ENCODE measurements around the gene STX7.

DNA sequence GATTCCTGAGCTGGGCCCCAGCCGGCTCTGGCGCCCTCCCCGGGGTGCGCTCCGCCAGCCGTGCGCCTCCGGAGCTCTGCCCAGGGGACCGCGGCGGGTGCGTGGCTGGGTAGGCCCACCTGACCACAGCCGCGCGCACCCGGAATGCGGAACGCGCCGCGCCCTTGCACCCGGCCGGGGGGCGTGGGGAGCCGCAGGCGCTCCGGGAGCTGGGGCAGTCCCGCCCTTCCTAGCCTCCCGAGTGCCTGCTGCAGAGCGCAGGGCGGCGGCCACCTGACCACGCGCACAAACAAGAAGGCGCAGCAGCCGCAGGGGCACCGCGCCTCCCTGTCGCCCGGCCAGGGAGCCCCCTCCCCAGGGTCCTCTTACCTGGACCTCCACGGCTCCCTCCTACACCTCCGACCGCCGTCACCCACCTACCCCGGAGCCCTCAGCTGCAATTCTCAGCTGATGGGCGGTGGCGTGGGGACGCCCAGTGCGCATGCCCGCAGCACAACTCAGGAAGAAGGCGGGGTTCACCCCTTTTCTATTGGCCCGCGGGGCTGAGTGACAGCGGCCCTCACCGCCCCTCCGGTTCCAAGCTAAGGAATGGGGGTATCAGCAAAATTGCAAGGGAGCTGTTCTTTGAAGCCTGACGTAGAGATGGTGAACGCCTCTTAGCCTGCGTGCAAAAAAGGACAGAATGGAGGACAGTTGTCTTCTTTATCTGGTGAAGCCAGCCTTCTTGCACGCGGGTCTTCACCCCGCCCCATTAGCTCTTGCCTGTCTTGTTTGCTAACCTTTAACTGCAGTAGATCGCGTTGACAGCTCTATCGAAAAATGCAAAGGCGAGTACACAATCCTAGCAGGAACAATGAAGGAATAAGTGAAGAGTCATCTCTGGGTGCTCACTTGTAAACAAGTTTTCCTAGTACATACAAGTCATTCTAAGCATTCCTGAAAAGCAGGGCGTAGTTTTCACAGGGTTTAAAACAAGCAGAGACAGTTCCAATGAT lies at the start of gene STX7:
- TF ChIP-seq, protein P1, sequence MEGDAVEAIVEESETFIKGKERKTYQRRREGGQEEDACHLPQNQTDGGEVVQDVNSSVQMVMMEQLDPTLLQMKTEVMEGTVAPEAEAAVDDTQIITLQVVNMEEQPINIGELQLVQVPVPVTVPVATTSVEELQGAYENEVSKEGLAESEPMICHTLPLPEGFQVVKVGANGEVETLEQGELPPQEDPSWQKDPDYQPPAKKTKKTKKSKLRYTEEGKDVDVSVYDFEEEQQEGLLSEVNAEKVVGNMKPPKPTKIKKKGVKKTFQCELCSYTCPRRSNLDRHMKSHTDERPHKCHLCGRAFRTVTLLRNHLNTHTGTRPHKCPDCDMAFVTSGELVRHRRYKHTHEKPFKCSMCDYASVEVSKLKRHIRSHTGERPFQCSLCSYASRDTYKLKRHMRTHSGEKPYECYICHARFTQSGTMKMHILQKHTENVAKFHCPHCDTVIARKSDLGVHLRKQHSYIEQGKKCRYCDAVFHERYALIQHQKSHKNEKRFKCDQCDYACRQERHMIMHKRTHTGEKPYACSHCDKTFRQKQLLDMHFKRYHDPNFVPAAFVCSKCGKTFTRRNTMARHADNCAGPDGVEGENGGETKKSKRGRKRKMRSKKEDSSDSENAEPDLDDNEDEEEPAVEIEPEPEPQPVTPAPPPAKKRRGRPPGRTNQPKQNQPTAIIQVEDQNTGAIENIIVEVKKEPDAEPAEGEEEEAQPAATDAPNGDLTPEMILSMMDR (conservative IDR thresholded peaks at IDR 0.05; ENCODE audit: low read length): no peak
- TF ChIP-seq EZH2phosphoT487 (IDR thresholded peaks at IDR 0.05; ENCODE audit: borderline replicate concordance, low read depth, low read length): no peak

Data from OCI-LY7 (cell line).